ENCODE results near the gene TBX20.

GRCh38 chr7:35252612-35253459, 1.1 kb downstream of the TBX20 start:
- no peak for TF ChIP-seq POLR2AphosphoS5 (IDR thresholded peaks at IDR 0.05; ENCODE audit: low read depth, low read length)
- no peak for TF ChIP-seq SIN3A (IDR thresholded peaks at IDR 0.05; ENCODE audit: borderline replicate concordance, insufficient read depth, low read length)
- no peak for TF ChIP-seq FOXP2 (optimal IDR thresholded peaks at IDR 0.05; ENCODE audit: borderline replicate concordance, extremely low read depth, extremely low read length, insufficient read depth)

Measured in PFSK-1 (cell line).